Adrenal gland (tissue), 5 donors: ENCODE measurements around the gene SLC25A52.

Experiments used
- POLR2A ChIP-seq, 2 donors: fragments of 450-650 bp; IDR thresholded peaks; one replicate each; pipeline ENCODE4 v1.6.1; 2017; ENCODE audit warnings: antibody characterized with exemption in 2 of 2, mild to moderate bottlenecking in 2 of 2, moderate library complexity in 1 of 2
- TF ChIP-seq, protein P1 (sequence below), 6 experiments: fragments of 450-650 bp in 4 of 6; fragments of 200-600 bp in 2 of 6; sonication (generic) in 1 of 6; IDR thresholded peaks; 1 replicate in 5 of 6; 2 replicates in 1 of 6; pipeline versions ENCODE4 v1.5.1 to v1.8.0; 2016 to 2021; ENCODE audit warnings: antibody characterized with exemption in 6 of 6, mild to moderate bottlenecking in 2 of 6, moderate library complexity in 1 of 6
- donor health status: DM: no; HTN: no; CAD: no.

DNA sequence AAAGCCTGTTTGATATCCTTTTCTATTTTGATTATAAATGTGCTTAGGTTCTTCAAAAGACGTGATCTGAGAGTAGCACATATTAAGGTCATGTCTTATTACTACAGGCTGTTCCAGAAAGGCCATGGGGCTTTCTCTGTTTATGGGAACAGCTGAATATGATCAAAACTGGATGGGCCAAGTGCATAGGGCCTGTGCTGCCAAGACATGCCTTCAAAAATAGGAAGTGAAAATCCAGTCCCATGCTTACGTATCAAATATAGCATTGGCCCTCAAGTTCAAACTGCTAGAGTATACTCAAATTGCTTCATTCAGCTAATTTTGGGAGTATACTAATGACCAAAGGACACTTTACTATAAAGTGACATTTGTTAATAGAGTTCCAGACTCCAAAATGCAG lies 24.1 kb downstream of the SLC25A52 start:
- no peak for TF ChIP-seq POLR2A (IDR thresholded peaks at IDR 0.05)
- TF ChIP-seq, protein P1, sequence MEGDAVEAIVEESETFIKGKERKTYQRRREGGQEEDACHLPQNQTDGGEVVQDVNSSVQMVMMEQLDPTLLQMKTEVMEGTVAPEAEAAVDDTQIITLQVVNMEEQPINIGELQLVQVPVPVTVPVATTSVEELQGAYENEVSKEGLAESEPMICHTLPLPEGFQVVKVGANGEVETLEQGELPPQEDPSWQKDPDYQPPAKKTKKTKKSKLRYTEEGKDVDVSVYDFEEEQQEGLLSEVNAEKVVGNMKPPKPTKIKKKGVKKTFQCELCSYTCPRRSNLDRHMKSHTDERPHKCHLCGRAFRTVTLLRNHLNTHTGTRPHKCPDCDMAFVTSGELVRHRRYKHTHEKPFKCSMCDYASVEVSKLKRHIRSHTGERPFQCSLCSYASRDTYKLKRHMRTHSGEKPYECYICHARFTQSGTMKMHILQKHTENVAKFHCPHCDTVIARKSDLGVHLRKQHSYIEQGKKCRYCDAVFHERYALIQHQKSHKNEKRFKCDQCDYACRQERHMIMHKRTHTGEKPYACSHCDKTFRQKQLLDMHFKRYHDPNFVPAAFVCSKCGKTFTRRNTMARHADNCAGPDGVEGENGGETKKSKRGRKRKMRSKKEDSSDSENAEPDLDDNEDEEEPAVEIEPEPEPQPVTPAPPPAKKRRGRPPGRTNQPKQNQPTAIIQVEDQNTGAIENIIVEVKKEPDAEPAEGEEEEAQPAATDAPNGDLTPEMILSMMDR (IDR thresholded peaks at IDR 0.05) = no peak
